Osteocyte (in vitro differentiated cells): ENCODE results near the gene EXOC7. TPM values are rescaled to one million over a fixed set of nuclear protein-coding genes. Genes with fewer than 3 reads are reported as not detected.
A peak's percentile ranks its signal among the peaks of the same experiment; 100 is the strongest.

Experiments used
- DNase-seq: peaks from one replicate; pipeline ENCODE4 v3.0.0; 2021; ENCODE audit warnings: mixed read lengths; ENCODE audit not compliant: unreplicated experiment; ENCODE audit errors: extremely low spot score
- H3K27ac Mint-ChIP-seq: one replicate; pipeline ENCODE4 v1.8.0; 2021; ENCODE audit warnings: mild to moderate bottlenecking, mixed read lengths; ENCODE audit not compliant: unreplicated experiment
- H3K27me3 Mint-ChIP-seq: one replicate; pipeline ENCODE4 v1.8.0; 2021; ENCODE audit warnings: mixed read lengths; ENCODE audit not compliant: unreplicated experiment
- H3K36me3 Mint-ChIP-seq: one replicate; pipeline ENCODE4 v1.8.0; 2021; ENCODE audit warnings: mixed read lengths; ENCODE audit not compliant: unreplicated experiment
- H3K4me1 Mint-ChIP-seq: one replicate; pipeline ENCODE4 v1.8.0; 2021; ENCODE audit warnings: mixed read lengths; ENCODE audit not compliant: unreplicated experiment
- H3K4me3 Mint-ChIP-seq: one replicate; pipeline ENCODE4 v1.8.0; 2021; ENCODE audit warnings: mild to moderate bottlenecking, moderate library complexity, mixed read lengths; ENCODE audit not compliant: unreplicated experiment
- H3K9me3 Mint-ChIP-seq: one replicate; pipeline ENCODE4 v1.8.0; 2021; ENCODE audit warnings: mixed read lengths; ENCODE audit not compliant: unreplicated experiment
- CTCF ChIP-seq: fragments of 200-600 bp; sonication (generic); IDR thresholded peaks from 2 replicates; pipeline ENCODE4 v1.5.0; 2021; ENCODE audit warnings: antibody characterized with exemption, mild to moderate bottlenecking, moderate library complexity
- total RNA-seq: library from RNA; stranded (reverse); gene quantifications from 2 replicates; pipeline ENCODE4 v1.2.1, GENCODE V29; 2021

Gene EXOC7
- total RNA-seq, 1 donor from 2014 or later, result 158 TPM

GRCh38 chr17:76146053-76146851, 42.7 kb upstream of the EXOC7 start:
- H3K27ac Mint-ChIP-seq, result no peak overlapping the region
- H3K4me3 Mint-ChIP-seq, result no peak overlapping the region
- H3K36me3 Mint-ChIP-seq, result no peaks in the 10 kb centered on the region
- no peaks in the 10 kb centered on the region for H3K27me3 Mint-ChIP-seq
- no peak for TF ChIP-seq CTCF
- no peak for DNase-seq
- no peaks in the 10 kb centered on the region for H3K9me3 Mint-ChIP-seq
- H3K4me1 Mint-ChIP-seq, result peaks cover 11% of the 10 kb centered on the region

- peaks cover under 1% of the 10 kb centered on the region for H3K27me3 Mint-ChIP-seq
- no peak overlapping the region for H3K27ac Mint-ChIP-seq
- no peak overlapping the region for H3K4me3 Mint-ChIP-seq
- no peaks in the 10 kb centered on the region for H3K9me3 Mint-ChIP-seq
- H3K36me3 Mint-ChIP-seq, result no peaks in the 10 kb centered on the region
- DNase-seq, result no peak
- peaks cover 13% of the 10 kb centered on the region for H3K4me1 Mint-ChIP-seq
- TF ChIP-seq CTCF, result no peak
These were observed 41.9 kb upstream of the EXOC7 start for GRCh38 chr17:76145231-76146052.

- no peak for DNase-seq
- H3K27me3 Mint-ChIP-seq, result peaks cover 12% of the 10 kb centered on the region
- H3K4me3 Mint-ChIP-seq, result no peak overlapping the region
- no peaks in the 10 kb centered on the region for H3K36me3 Mint-ChIP-seq
- no peak overlapping the region for H3K27ac Mint-ChIP-seq
- H3K4me1 Mint-ChIP-seq, result peaks cover 14% of the 10 kb centered on the region
- TF ChIP-seq CTCF, result no peak
- H3K9me3 Mint-ChIP-seq, result no peaks in the 10 kb centered on the region
These were observed 39.0 kb upstream of the EXOC7 start for GRCh38 chr17:76142585-76143041.

- H3K4me1 Mint-ChIP-seq, result peaks cover 14% of the 10 kb centered on the region
- peaks cover 12% of the 10 kb centered on the region for H3K27me3 Mint-ChIP-seq
- H3K4me3 Mint-ChIP-seq, result peak overlapping the region; percentile 70
- no peak for TF ChIP-seq CTCF
- no peaks in the 10 kb centered on the region for H3K9me3 Mint-ChIP-seq
- H3K27ac Mint-ChIP-seq, result no peak overlapping the region
- no peak for DNase-seq
- no peaks in the 10 kb centered on the region for H3K36me3 Mint-ChIP-seq
These were observed 38.5 kb upstream of the EXOC7 start for GRCh38 chr17:76142039-76142584.
